CD4-positive, alpha-beta T cell treated with Interleukin-4 for 4 hours (primary cell): ENCODE results near the gene RADIL.
"Not testable (repeated sequence)": the region's sequence is repeated elsewhere in the genome, so short reads cannot be mapped to it uniquely, and the experiment has no call there.

Experiments used
- DNase-seq: peaks from one replicate; pipeline ENCODE4 v3.0.0-alpha.2; 2020

The RADIL gene

GRCh38 chr7:4808026-4808425 lies 75.5 kb downstream of the RADIL start:
- DNase-seq: no peak

GRCh38 chr7:4807598-4808016 lies 75.9 kb downstream of the RADIL start:
- DNase-seq: no peak

GRCh38 chr7:4806983-4807597 lies 76.4 kb downstream of the RADIL start:
- no peak for DNase-seq

GRCh38 chr7:4805984-4806300 lies 77.6 kb downstream of the RADIL start:
- no peak for DNase-seq

GRCh38 chr7:4805110-4805983 lies 78.2 kb downstream of the RADIL start:
- DNase-seq: no peak

GRCh38 chr7:4803397-4804241 lies 79.9 kb downstream of the RADIL start:
- no peak for DNase-seq

- DNase-seq: not testable (repeated sequence)
These were observed 80.9 kb downstream of the RADIL start for GRCh38 chr7:4802577-4802976.

GRCh38 chr7:4801839-4802231 lies 81.7 kb downstream of the RADIL start:
- no peak for DNase-seq

- DNase-seq: no peak
These were observed 82.3 kb downstream of the RADIL start for GRCh38 chr7:4800926-4801838.

- no peak for DNase-seq
These were observed 83.0 kb downstream of the RADIL start for GRCh38 chr7:4800487-4800886.

- no peak for DNase-seq
These were observed 83.8 kb downstream of the RADIL start for GRCh38 chr7:4799508-4800268.

GRCh38 chr7:4798706-4799235 lies 84.7 kb downstream of the RADIL start:
- no peak for DNase-seq

- peak; percentile 44 for DNase-seq
These were observed 85.4 kb downstream of the RADIL start for GRCh38 chr7:4797858-4798705.

GRCh38 chr7:4796453-4796852 lies 87.1 kb downstream of the RADIL start:
- DNase-seq: no peak

- DNase-seq: no peak
These were observed 88.7 kb downstream of the RADIL start for GRCh38 chr7:4794591-4795350.

- DNase-seq: not testable (repeated sequence)
These were observed 89.3 kb downstream of the RADIL start for GRCh38 chr7:4794171-4794570.

GRCh38 chr7:4793385-4793993 lies 90.0 kb downstream of the RADIL start:
- DNase-seq: not testable (repeated sequence)

- DNase-seq: no peak
These were observed 90.9 kb downstream of the RADIL start for GRCh38 chr7:4792537-4793126.
